GM12878 (cell line): Measurements from ENCODE around the gene ANAPC16. TPM values are rescaled to one million over a fixed set of nuclear protein-coding genes. Genes with fewer than 3 reads are reported as not detected.

Source experiments
- BACH1 ChIP-seq: fragments of 450-650 bp; IDR thresholded peaks from 2 replicates; pipeline ENCODE4 v1.6.1; 2017; ENCODE audit warnings: mild to moderate bottlenecking, borderline replicate concordance
- CREB1 ChIP-seq: IDR thresholded peaks from 2 replicates; pipeline ENCODE4 v1.6.1; 2012; ENCODE audit warnings: low read depth, mild to moderate bottlenecking, inconsistent platforms
- CREM ChIP-seq: IDR thresholded peaks from 2 replicates; pipeline ENCODE4 v1.6.1; 2014; ENCODE audit warnings: antibody characterized with exemption, low read depth
- CUX1 ChIP-seq: IDR thresholded peaks from 2 replicates; pipeline ENCODE4 v1.6.1; 2012; ENCODE audit warnings: improper control_type of control experiment, low read depth, low read length; ENCODE audit not compliant: insufficient replicate concordance
- DPF2 ChIP-seq: fragments of 450-650 bp; IDR thresholded peaks from 2 replicates; pipeline ENCODE4 v1.6.1; 2017; ENCODE audit warnings: mild to moderate bottlenecking
- EED ChIP-seq: sonication (generic); IDR thresholded peaks from 2 replicates; pipeline ENCODE4 v1.6.1; 2016; ENCODE audit warnings: antibody characterized with exemption, low read depth
- GABPA ChIP-seq: IDR thresholded peaks from 2 replicates; pipeline ENCODE4 v1.6.1; 2014; ENCODE audit warnings: antibody characterized with exemption, low read depth, mild to moderate bottlenecking, inconsistent platforms
- IRF3 ChIP-seq: fragments of 450-650 bp; IDR thresholded peaks from 2 replicates; pipeline ENCODE4 v1.6.1; 2014; ENCODE audit warnings: mild to moderate bottlenecking
- IRF4 ChIP-seq: IDR thresholded peaks from 2 replicates; pipeline ENCODE4 v1.6.1; 2011; ENCODE audit warnings: low read depth, low read length
- KLF5 ChIP-seq: fragments of 450-650 bp; IDR thresholded peaks from 2 replicates; pipeline ENCODE4 v1.6.1; 2014; ENCODE audit warnings: mild to moderate bottlenecking; ENCODE audit not compliant: partially characterized antibody
- MLLT1 ChIP-seq: fragments of 450-650 bp; IDR thresholded peaks from 2 replicates; pipeline ENCODE4 v1.6.1; 2016; ENCODE audit warnings: mild to moderate bottlenecking
- POU2F2 ChIP-seq: IDR thresholded peaks from 3 replicates; pipeline ENCODE4 v1.6.1; 2011; ENCODE audit warnings: low read depth, mild to moderate bottlenecking, low read length, borderline replicate concordance
- TAF1 ChIP-seq: IDR thresholded peaks from 2 replicates; pipeline ENCODE4 v1.6.1; 2011; ENCODE audit warnings: mild to moderate bottlenecking, low read depth, low read length, borderline replicate concordance
- WRNIP1 ChIP-seq: IDR thresholded peaks from 2 replicates; pipeline ENCODE4 v1.6.1; 2011; ENCODE audit warnings: low read depth, low read length, improper control_type of control experiment, borderline replicate concordance
- ZNF217 ChIP-seq: fragments of 450-650 bp; IDR thresholded peaks from 2 replicates; pipeline ENCODE4 v1.6.1; 2017; ENCODE audit warnings: antibody characterized with exemption, mild to moderate bottlenecking
- ZNF687 ChIP-seq: fragments of 450-650 bp; IDR thresholded peaks from 2 replicates; pipeline ENCODE4 v1.6.1; 2017; ENCODE audit warnings: mild to moderate bottlenecking, moderate library complexity
- polyA plus RNA-seq, 11 experiments: library from polyadenylated mRNA; depleted of rRNA in 4 of 11; unstranded in 6 of 11; stranded (reverse) in 5 of 11; fragments of >200 nt; fragmentation: Nextera tagmentation in 4 of 11; fragmentation: Illumina TruSeq in 1 of 11; extraction: Ambion mirVana in 4 of 11; extraction: Trizol in 1 of 11; gene quantifications; 1 replicate in 1 of 11; 2 replicates in 10 of 11; pipeline versions ENCODE4 v1.2.1 to v1.2.3, GENCODE V29; 2011 to 2016; ENCODE audit warnings: inconsistent platforms in 2 of 11, missing spikeins in 2 of 11, low read depth in 1 of 11
- total RNA-seq, 4 experiments: library from RNA; depleted of rRNA in 3 of 4; stranded (reverse); fragments of >200 nt in 3 of 4; fragmentation: Illumina TruSeq in 1 of 4; extraction: Trizol in 1 of 4; gene quantifications; 2 replicates each; pipeline versions ENCODE4 v1.2.1 to v1.2.3, GENCODE V29; 2013 to 2021
- TF ChIP-seq, protein P1 (sequence below): IDR thresholded peaks from 2 replicates; pipeline ENCODE4 v1.6.1; 2012; ENCODE audit warnings: low read depth, low read length, improper control_type of control experiment

Gene ANAPC16
- total and polyA plus RNA-seq, 10 of the 15 experiments (the other 5 are each of a cell fraction or from before 2014, with no cell fraction given): 66.9 to 208 (median 134) TPM

DNA sequence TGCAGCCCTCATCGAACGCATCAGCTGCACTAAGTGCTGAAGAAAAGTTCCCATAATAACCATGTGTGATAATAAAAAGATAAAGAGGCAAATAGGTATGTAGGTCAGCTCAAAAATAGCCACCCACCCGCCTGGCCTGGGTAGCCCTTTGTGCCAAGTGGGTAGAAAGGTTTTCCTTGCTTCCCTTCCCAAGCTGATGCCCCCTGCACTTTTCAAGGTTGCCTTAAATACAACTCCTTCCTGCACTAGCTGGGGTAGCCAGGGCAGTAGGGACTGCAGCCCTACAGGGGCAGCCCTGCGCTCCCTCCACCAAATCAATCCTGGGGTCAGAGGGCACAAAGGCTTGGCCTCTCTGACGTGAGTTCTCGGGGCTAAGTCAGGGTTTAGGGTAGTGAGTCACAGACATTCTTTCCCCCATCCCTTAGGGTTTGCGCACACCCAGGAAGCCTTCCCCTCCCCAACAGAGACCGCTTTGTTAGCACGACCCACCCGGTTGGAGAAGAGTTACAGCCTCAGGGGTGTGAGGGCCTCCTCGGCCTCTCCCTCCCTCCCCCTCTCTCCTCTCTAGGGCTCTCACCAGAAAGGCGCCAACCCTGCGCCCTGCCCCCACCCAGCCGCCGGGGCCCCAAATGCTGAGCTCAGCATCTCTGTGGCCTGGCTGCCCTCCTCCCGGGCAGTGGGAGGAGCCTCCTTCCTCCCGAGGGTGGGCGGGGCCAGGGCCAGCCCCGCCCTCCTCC, 44.6 kb downstream of the ANAPC16 start (continued):
- no peak for TF ChIP-seq CUX1
- TF ChIP-seq ZNF687: peak; percentile 99
- peak; percentile 29; the same call in 1 of the 2 replicates for TF ChIP-seq TAF1
- TF ChIP-seq POU2F2: peak; percentile 19; the same call in 1 of the 3 replicates
- peak; percentile 15; the same call in 1 of the 2 replicates for TF ChIP-seq DPF2
- TF ChIP-seq GABPA: no peak
- TF ChIP-seq MLLT1: no peak
- TF ChIP-seq BACH1: peak; percentile 47
- TF ChIP-seq, protein P1, sequence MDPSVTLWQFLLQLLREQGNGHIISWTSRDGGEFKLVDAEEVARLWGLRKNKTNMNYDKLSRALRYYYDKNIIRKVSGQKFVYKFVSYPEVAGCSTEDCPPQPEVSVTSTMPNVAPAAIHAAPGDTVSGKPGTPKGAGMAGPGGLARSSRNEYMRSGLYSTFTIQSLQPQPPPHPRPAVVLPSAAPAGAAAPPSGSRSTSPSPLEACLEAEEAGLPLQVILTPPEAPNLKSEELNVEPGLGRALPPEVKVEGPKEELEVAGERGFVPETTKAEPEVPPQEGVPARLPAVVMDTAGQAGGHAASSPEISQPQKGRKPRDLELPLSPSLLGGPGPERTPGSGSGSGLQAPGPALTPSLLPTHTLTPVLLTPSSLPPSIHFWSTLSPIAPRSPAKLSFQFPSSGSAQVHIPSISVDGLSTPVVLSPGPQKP: 0 out of 2 replicates have a peak, but pooled peaks have one; percentile 29
- 0 out of 2 replicates have a peak, but pooled peaks have one; percentile 14 for TF ChIP-seq CREB1
- peak; percentile 55 for TF ChIP-seq CREM
- TF ChIP-seq EED: no peak; the same call in 1 of the 2 replicates
- TF ChIP-seq WRNIP1: no peak
- TF ChIP-seq ZNF217: no peak
- peak; percentile 47 for TF ChIP-seq KLF5
- TF ChIP-seq IRF4: 0 out of 2 replicates have a peak, but pooled peaks have one; percentile 44
- TF ChIP-seq IRF3: no peak
